COLO829 (cell line): ENCODE data around the gene SMARCA4.

Experiments
- DNase-seq: peaks from one replicate; pipeline ENCODE4 v3.0.0; 2012; ENCODE audit warnings: low spot score

SMARCA4 gene

DNA sequence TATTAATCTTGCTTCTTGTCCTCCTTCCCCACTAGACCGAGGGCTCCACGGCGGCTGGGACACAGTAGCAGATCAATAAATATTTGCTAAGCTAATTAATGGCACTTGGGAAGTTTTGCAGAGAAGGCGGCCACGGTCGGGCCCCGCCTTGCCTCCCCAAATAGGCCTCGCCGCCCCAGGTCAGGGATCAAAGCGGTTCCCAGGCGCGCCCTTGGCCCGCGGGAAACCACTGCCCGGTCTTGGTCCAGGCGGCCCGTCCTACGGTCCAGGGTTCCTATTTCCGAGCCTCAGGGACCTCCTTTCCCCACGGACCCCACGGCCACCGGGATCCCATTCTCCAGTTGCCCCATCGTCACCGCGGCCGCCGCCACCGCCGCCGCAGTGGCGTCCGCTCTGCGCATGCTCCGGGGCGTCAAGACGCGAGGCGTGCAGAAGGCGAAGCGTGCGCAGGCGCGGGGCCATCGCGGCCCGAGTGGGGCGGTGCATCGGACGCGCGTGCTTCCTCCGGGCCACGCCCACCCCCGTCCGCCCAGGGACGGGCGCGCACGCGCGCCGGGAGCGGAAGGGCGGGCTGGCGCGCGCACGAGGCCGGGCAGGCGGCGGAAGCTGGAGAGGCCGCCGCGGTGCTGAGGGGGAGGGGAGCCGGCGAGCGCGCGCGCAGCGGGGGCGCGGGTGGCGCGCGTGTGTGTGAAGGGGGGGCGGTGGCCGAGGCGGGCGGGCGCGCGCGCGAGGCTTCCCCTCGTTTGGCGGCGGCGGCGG lies at the start of gene SMARCA4:
TSS of gene SMARCA4 (plus strand) at position 717 of the 759 bp plus-strand sequence. CDS start 23,122 bp downstream, outside the sequence.
- peak; percentile 99 for DNase-seq

DNA sequence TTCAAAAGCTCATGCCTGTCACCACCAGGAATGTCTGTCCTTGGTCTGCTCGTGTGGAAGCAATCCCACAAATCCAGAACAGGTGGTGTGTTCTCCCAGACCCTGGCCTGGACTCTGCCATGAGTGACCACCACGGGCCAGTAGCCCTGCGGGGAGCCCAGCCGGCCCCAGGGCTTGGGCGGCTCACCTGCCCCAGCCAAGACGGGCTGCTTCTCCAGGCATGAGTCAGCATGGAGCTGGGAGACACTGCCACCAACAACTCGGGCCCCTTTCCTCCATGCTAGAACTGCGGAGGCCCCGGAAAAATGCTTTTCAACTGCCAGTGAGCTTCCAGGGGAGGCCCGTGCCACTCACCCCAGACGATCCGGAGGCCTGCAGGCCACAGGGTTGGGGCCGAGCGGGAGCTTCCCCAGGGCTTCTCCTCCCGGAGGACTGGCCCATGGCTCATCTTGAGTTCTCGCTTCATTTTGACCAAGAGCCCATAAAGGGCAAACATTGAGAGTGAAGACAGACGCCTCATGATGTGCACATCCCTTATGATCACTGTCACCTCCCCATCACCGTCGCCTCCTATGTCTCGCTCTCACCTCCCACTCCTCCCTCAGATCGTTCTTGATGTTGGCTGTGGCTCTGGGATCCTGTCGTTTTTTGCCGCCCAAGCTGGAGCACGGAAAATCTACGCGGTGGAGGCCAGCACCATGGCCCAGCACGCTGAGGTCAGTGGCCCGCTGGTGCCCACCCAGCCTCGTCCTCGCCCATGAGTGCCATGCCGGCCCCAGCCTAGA lies 49.1 kb upstream of the SMARCA4 start:
- DNase-seq = no peak

DNA sequence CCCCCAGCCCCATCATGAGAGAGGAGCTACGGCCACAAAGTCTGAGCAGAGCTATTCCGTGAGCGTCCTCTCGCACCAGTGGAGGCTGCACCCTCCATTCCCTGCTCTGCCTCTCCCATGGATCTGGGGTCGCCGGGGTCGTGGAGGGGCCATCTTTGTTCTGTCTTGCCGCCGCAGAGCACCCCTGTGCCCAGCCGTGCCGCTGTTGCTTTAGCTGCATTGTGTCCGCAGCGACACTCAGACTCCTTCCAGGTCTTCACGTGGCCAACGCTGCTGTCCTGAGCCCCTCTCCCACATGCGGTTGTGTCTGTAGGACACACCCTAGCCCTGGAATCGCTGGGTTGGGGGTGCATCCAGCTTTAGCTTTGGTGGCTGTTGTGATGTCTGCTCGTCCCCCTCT lies 48.2 kb upstream of the SMARCA4 start:
- DNase-seq = no peak

DNA sequence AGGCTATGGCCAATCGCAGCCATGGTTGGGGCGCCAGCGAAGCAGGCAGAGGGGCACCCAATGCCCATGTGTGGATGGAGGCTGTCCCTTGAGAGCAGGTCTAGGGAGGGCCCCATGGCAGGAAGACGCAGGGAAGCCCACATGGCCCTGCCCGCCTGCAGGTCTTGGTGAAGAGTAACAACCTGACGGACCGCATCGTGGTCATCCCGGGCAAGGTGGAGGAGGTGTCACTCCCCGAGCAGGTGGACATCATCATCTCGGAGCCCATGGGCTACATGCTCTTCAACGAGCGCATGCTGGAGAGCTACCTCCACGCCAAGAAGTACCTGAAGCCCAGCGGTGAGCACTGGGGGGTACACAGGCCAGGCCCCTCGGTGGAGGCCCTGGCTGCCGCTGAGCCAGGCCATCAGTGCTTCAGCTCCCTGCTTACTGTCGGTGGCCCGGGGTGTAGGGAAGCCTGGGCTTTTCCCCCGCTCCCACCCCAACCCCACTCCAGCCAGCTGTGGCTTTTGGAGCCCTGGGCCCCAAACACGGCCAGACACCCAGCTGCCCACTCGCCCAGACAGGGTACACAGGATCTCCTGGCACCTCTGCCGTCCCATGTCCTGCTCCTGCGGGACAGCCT lies 47.0 kb upstream of the SMARCA4 start:
- DNase-seq = no peak

DNA sequence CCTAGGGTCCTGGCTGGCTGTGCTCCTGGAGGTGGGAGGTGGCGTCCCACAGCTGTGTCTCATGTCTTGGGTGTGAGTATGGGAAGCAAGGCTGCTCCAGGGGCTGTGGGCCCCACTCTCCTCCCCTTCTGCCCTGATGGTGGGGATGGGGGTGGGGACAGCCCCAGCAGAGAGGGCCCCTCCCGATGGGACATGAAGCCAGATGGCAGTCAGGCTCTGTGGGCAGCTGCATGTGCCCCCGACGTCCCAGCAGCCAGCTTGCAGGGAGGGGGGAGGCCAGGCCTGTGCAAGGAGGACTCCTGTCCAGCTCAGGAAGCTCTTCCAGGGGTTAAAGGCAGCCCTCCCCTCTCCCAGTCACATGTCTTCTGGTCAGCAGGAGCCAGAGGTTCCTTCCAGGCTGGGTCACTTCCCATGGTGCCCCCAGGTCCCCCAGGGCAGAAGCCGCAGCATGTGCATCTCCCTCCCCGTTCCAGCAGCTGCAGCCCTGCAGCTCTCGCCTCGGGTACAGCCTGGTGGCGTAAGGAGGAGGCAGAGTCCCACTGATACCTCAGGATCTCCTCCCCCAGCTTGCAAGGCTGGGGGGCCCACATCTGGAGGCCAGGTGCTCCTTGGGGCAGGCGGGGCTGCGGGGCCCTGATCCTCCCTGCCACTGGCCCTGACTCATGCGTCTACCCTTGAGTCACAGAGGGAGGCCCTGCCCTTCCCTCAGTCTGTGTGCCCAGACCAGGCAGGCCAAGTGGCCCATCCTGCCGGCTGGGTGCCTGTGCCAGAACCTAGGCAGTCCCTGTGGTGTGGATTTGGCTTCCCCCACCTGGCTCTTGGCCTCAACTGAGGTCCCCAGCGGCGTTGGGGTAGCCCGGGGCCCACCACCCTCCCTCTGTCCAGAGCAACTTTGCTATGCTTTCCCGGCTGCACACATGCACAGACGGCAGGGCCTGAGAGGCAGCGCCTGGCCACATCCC lies 45.4 kb upstream of the SMARCA4 start:
- DNase-seq = no peak

DNA sequence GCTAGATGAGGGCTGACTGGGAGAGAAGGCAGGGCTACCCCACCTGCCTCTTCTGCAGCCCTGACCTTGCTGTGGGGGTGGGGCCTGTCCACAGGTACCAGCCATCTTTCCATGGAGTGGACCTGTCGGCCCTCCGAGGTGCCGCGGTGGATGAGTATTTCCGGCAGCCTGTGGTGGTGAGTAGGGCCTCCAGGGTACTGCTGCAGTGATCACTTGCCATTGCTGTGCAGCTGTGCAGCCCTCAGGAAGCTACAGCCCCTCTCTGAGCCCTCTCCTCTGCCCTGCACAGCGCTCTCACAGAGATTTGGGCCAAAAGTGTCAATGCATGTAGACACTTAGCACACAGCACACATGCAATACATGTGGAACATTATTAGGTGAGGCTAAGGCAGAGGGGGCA lies 44.2 kb upstream of the SMARCA4 start:
- no peak for DNase-seq

DNA sequence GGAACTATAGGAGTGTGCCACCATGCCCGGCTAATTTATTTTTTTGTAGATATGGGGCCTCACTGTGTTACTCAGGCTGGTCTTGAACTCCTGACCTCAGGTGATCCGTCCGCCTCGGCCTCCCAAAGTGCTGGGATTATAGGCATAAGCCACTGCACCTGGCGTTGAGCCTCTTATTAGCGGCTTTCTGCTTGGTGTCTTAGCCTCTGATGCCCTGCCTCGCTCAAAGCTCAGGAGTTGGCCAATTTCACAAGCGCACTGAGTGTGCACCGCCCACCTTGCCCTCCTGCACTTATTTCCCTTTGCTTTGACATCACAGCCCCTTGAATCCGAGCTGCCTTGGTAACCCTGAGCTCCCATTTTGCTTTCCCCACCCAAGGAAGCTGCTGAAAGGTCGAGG lies 42.5 kb upstream of the SMARCA4 start:
- DNase-seq = no peak

DNA sequence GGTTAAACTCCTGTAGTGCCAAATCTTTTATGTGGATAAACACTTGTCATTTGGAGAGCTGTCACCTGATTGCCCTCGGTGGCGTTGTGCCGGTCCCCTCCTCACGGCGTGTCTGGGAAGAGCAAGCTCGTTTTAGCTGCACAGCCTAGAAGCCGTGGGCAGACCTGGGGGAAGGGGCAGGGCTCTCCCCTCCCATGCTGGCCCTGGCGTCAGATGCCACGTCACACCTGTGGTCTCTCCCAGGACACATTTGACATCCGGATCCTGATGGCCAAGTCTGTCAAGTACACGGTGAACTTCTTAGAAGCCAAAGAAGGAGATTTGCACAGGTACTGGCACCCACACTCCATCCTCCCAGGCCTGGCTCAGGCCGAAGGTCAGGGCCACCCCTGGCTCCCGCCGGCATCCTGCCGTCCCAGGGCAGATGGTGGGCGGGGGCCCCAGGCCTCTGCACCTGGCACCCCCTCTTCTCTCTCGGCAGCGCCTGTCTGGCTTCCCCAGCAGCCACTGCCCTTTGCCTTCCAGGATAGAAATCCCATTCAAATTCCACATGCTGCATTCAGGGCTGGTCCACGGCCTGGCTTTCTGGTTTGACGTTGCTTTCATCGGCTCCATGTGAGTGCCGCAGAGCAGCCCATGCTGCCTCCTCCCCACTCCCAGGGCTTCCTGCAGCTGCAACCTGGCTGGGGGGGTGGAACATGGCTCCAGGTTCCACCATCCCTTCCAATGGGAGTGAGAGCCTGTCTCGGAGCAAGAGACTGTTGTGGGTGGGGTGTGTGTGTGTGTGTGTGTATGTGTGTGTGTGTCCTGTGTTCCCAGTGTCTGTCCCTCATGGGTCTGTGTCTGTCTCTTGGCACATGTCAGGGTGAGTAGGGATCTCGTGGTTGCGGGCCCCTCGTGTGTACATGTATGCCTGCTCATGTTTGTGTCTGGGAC lies 41.2 kb upstream of the SMARCA4 start:
- DNase-seq = no peak

DNA sequence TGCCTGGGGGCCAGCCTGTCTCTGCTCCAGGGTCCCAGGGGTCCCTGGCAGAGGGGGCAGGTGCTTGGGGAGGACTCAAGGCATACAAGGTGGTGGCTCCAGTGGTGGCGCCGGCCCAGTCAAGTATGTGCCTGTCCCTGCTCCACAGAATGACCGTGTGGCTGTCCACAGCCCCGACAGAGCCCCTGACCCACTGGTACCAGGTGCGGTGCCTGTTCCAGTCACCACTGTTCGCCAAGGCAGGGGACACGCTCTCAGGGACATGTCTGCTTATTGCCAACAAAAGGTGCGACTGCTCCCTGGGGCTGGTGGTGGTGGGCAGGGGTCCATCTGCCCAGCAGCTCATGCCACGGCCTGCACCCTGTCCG lies 40.6 kb upstream of the SMARCA4 start:
- DNase-seq = no peak

DNA sequence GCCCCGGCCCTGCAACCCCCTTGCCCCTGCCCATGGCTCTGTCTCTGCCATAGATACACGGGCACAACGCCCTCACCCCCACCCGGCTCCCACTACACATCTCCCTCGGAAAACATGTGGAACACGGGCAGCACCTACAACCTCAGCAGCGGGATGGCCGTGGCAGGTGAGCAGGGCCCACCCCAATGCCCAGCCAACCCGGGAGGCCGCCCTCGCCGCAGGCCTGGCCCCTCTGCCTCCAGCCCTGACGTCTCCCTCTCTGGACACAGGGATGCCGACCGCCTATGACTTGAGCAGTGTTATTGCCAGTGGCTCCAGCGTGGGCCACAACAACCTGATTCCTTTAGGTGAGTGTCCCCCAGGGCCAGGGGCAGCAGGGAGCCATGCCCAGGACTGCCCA lies 40.0 kb upstream of the SMARCA4 start:
- DNase-seq = no peak

DNA sequence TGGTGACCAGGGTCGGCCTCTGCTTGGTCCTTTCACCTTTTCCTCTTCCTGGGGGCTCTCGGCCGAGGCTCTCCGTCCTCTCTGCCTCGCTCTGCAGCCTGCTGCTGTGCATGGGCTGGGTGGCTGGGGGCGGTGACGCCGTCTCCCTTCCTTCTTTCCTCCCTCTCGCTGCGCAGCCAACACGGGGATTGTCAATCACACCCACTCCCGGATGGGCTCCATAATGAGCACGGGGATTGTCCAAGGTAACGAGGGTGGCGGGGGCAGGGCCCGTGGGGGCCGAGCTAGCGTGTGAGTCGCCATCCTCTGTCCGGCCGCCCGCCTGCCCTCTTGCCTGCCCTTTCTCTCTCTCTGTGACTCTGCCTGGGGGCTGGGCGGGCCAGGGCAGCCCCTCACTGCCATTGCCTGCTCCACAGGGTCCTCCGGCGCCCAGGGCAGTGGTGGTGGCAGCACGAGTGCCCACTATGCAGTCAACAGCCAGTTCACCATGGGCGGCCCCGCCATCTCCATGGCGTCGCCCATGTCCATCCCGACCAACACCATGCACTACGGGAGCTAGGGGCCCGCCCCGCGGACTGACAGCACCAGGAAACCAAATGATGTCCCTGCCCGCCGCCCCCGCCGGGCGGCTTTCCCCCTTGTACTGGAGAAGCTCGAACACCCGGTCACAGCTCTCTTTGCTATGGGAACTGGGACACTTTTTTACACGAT lies 39.5 kb upstream of the SMARCA4 start:
- no peak for DNase-seq

DNA sequence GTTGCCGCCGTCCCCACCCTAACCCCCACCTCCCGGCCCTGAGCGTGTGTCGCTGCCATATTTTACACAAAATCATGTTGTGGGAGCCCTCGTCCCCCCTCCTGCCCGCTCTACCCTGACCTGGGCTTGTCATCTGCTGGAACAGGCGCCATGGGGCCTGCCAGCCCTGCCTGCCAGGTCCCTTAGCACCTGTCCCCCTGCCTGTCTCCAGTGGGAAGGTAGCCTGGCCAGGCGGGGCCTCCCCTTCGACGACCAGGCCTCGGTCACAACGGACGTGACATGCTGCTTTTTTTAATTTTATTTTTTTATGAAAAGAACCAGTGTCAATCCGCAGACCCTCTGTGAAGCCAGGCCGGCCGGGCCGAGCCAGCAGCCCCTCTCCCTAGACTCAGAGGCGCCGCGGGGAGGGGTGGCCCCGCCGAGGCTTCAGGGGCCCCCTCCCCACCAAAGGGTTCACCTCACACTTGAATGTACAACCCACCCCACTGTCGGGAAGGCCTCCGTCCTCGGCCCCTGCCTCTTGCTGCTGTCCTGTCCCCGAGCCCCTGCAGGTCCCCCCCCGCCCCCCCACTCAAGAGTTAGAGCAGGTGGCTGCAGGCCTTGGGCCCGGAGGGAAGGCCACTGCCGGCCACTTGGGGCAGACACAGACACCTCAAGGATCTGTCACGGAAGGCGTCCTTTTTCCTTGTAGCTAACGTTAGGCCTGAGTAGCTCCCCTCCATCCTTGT lies 38.8 kb upstream of the SMARCA4 start:
- DNase-seq = no peak

DNA sequence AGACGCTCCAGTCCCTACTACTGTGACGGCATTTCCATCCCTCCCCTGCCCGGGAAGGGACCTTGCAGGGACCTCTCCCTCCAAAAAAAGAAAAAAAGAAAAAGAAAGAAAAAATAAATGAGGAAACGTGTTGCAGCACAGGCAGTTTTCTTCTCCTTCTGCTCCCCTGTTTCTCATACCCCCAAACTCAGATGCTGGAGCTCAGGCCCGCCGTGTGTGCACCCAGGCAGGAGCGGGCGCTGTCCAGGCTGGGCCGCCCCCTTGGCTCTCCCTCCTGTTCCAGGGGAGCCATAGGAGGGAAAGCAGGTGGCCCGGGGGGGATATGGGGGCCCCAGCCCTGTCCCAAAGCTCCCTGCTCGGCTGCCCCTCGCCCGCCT lies 38.2 kb upstream of the SMARCA4 start:
- DNase-seq = no peak

DNA sequence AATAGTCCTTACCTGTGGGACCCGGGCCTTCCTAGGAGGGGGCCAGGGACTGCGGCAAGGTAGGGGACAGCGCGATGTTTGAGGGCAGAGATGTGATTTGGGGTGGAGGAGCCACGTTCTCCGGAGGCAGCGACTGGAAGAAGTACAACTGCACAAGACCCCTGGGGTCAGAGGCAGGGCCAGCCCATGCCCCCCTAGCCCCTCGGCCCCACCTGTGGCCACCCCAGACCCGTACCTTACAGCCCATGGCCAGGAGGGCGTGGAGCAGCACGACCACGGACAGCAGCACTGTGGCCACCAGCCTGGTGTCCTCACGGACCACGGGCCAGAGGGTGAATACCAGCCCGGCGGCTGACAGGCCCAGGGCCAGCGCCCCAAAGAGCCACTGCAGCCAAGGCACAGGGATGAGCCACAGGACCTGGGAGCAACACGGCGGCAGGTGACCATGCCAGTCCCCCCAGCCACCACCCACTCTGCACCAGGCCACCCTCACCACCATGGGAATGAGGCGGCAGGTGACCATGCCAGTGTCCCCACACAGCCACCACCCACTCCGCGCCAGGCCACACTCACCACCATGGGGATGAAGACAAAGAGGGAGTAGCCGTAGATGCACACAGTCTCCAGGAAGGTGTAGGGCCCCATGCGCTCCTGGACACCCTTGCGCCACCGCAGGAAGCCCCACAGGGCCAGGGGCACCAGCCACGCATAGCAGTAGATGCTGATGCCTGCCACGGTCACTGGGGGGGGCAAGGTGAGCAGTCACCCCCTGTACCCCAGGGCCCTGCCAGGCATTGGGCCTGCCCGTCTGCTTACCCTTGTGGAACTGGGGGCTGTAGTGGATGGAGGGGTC lies 37.3 kb upstream of the SMARCA4 start:
- DNase-seq = no peak

DNA sequence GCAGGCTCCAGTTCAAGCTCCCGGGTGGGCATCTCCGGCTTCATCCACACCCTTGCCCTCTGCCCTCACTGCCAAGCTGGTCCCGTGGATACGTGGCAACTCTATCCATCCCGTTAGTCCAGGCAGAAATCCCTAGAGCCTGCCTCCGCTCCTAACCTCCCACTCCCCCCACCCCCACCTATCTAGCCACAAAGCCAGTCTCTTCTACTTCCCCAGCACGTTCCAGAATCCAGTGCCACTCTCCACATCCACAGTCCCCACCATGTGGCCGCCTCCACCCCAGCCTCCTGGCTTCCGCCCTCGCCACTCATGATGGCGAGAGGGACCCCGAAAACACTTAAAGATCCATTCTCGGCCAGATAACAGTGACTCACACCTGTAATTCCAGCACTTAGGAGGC lies 36.2 kb upstream of the SMARCA4 start:
- DNase-seq = no peak

DNA sequence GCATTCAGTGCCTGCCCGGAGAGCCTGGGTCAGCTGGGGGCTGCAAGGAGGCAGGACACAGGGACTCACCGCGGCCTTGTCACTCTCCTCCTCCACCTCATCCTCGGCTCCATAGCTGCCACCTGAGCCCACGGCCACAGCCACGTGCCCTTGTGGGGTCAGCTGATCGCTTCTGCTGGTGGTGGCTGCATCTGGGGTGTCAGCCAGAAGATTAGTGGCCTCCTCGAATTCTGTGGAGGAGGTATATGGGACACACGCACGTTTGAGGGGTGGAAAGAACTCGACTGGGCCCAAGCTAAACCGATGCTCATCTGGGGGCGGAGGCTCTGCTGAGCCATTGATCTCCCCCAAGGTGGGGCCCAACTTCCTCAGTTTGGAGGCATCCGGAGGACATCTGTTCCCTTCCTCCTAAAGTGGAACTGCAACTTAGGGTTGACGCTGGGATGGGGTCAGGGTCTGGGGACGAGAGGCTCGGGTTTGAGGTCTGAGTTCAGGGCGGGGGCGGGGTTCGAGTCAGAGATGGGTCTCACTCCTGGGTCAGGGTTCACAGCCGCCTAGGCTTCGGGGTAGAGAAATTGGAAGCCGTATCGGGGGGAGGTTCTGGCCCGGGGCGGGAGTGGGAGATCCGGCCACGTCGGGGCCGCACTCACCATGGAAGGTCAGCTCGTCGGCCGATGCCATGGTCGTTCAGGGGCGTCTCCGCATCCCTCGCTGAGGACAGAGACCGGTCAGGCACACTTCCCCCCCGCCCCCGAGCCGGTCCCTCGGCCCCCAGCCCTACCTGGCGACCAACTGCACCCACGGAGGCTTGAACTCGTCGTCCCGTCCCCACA lies 32.9 kb upstream of the SMARCA4 start:
- no peak for DNase-seq

DNA sequence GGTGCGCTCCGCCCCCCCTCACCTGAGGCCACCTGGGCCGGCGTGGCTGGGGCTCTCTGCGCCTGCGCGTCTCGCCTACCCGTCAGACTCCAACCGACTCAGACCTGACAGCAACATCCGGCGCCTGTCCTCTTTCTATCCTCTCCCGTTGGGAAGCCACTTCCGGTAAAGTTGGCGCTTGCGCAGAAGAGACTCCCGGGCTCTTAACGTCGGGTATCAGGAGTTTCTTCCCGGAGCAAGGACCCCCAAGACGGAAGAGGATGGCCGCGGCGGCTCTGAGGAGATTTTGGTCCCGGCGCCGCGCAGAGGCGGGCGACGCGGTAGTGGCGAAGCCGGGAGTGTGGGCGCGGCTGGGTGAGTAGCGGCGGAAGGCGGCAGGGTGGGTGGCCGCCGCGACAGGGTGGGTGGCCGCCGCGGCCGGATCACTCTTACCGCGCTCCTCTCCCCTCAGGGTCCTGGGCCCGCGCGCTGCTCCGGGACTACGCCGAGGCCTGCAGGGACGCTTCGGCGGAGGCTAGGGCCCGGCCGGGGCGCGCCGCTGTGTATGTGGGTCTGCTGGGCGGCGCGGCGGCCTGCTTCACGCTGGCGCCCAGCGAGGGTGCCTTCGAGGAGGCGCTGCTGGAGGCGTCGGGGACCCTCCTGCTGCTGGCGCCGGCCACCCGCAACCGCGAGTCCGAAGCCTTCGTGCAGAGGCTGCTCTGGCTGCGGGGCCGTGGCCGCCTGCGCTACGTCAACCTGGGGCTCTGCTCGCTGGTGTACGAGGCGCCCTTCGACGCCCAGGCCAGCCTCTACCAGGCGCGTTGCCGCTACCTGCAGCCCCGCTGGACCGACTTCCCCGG lies 32.0 kb upstream of the SMARCA4 start, which contains the start of the genes TIMM29 and YIPF2:
TSS of gene TIMM29 (plus strand) at position 249 of the 839 bp plus-strand sequence. CDS start at position 261, 12 bp downstream.
TSS of gene YIPF2 (minus strand) at position 77 of the 839 bp plus-strand sequence. CDS start 229 bp downstream, outside the sequence.
- DNase-seq = peak; percentile 99
